ENCODE data around the gene KCNG2.
A peak's percentile ranks its signal among the peaks of the same experiment; 100 is the strongest.

KCNG2 gene

DNA sequence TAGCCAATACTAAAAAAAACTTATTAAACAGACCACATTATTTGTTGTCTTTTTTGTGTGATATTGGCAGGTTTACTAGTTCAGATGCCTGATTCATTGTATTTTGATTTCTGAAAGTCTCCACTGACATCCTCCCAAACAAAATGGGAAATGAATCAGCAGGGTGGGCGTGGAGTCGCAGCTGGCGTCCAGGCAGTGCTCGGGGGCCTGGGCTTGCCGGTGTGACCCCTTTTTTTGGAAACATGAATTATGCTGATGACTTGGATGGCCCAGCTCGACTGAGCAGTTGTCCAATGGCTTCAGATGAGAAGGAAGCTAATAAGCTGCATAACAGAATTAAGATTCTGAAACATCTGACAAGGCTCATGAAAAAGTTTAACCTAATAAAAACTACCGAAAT lies 1.7 kb upstream of the KCNG2 start:
- H3K36me3 ChIP-seq (ENCODE audit: control insufficient read depth, insufficient read depth, low read length) = no peaks in the 10 kb centered on the region
- no peak overlapping the region for H3K9ac ChIP-seq (ENCODE audit: low read length)
- H3K27me3 ChIP-seq (ENCODE audit: control insufficient read depth, insufficient read depth, low read length) = peaks cover 83% of the 10 kb centered on the region
- H3K4me1 ChIP-seq (ENCODE audit: control insufficient read depth, insufficient read depth, low read length) = peaks cover 10% of the 10 kb centered on the region; the same call in 1 of the 2 replicates
- no peaks in the 10 kb centered on the region for H3K9me3 ChIP-seq (ENCODE audit: control insufficient read depth, insufficient read depth, low read depth, low read length)
- H3K4me3 ChIP-seq (ENCODE audit: low read depth, low read length) = no peak overlapping the region
- H3K27ac ChIP-seq (ENCODE audit: low read depth, low read length) = no peak overlapping the region

DNA sequence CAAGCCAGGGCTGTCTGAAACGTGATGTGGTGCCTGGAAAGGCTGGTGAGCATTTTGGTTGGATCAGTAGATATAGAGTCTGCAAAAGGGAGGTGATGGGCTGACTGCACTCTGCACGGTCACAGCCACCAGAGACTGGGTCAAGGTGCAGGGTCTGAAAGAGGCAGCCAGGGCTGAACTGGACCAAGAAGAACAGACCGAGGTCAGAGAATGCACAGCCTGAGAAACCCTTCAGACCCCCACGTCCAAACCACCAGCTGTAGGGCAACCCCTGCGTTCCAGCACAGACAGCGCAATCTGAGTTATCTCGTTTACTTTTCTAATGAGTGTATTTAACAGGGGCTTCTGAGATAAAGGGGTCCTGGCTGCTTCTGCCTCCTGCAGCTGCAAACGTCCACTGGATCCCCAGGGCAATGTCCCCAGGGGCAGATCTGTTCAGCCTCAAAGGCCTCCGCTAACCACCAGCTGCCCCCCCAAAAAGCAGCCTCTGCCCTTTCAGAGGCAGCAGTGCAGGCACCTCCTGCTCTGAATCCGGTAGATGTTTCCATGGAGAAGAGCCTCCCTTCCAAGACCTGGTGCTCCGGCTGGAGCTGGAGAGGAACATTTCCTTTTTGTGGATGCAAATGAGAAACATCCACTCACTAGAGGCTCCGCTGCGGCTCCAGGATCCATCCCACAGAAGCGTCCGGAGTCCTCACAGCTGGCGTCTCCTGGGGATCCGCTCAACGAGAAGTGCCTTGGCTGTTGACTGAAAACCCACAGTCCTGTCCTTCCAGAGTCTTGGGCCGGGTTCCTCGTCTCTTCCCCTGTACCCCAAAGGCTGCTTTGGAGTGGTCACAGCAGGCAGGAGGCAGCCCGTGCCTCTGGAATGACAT lies 970 bp upstream of the KCNG2 start:
- H3K9ac ChIP-seq (ENCODE audit: low read length) = no peak overlapping the region
- H3K4me1 ChIP-seq (ENCODE audit: control insufficient read depth, insufficient read depth, low read length) = peaks cover 10% of the 10 kb centered on the region; the same call in 1 of the 2 replicates
- no peaks in the 10 kb centered on the region for H3K9me3 ChIP-seq (ENCODE audit: control insufficient read depth, insufficient read depth, low read depth, low read length)
- no peaks in the 10 kb centered on the region for H3K36me3 ChIP-seq (ENCODE audit: control insufficient read depth, insufficient read depth, low read length)
- H3K27ac ChIP-seq (ENCODE audit: low read depth, low read length) = no peak overlapping the region
- H3K27me3 ChIP-seq (ENCODE audit: control insufficient read depth, insufficient read depth, low read length) = peaks cover 82% of the 10 kb centered on the region
- no peak overlapping the region for H3K4me3 ChIP-seq (ENCODE audit: low read depth, low read length)

DNA sequence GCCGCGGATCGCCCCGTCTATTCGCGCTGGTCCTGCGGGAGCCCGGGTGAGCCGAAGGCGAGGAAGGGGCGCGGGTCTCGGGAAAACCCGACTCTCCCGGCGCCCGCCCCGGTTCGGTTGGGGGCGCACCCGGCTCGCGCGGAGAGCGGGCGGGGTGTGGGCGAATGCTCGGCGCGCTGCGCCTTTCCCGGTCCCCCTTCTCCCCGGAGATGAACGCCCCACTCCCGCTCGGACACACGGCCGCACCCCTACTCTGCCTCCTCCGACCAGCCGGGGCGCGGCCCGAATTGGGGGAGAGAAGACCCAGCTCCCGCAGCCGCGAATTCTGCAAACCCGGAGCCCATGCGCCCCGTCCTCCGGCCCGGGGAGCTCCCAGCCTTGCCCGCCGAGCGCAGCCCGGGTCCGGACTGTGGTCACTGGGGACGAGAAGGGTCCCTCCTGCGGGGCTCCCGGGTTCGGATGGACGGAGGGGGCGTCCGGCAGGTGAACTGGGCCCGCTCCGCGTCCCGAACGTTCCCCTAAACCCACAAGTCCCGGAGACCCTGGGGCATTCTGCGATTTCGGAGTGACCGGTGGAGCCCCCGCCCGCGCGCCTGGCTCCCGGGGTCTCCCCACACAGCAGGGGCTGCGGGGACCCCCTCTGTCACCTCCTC lies 734 bp downstream of the KCNG2 start:
- H3K4me1 ChIP-seq (ENCODE audit: control insufficient read depth, insufficient read depth, low read length) = peaks cover 10% of the 10 kb centered on the region; the same call in 1 of the 2 replicates
- peaks cover 78% of the 10 kb centered on the region for H3K27me3 ChIP-seq (ENCODE audit: control insufficient read depth, insufficient read depth, low read length)
- H3K9ac ChIP-seq (ENCODE audit: low read length) = no peak overlapping the region
- peak overlapping the region; percentile 62 for H3K4me3 ChIP-seq (ENCODE audit: low read depth, low read length)
- H3K27ac ChIP-seq (ENCODE audit: low read depth, low read length) = no peak overlapping the region
- H3K36me3 ChIP-seq (ENCODE audit: control insufficient read depth, insufficient read depth, low read length) = no peaks in the 10 kb centered on the region
- no peaks in the 10 kb centered on the region for H3K9me3 ChIP-seq (ENCODE audit: control insufficient read depth, insufficient read depth, low read depth, low read length)

DNA sequence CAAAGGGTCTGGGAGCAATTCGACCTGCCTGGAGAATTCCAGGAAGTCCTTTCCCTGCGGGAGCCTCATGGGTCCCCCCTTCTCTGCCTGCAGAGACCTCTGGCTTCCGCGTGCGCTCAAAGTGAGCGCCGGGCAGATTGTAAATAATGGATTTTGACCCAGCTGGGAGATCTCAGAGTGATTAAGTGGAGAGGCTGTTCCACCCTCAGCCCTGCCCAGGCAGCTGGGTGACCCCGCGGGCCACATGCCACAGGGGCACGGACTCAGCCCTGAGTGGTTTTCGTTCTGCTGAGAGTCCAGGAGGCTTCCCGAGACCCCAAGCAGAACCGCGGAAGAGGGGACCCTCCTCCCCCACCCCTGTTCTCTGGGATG lies 1.2 kb downstream of the KCNG2 start:
- Histone ChIP-seq H3K9ac (ENCODE audit: low read length) (no peak overlapping the region), H3K4me3 (ENCODE audit: low read depth, low read length) (peak overlapping the region; percentile 62), H3K27ac (ENCODE audit: low read depth, low read length) (no peak overlapping the region), H3K36me3 (ENCODE audit: control insufficient read depth, insufficient read depth, low read length) (no peaks in the 10 kb centered on the region), H3K27me3 (ENCODE audit: control insufficient read depth, insufficient read depth, low read length) (peaks cover 78% of the 10 kb centered on the region), H3K9me3 (ENCODE audit: control insufficient read depth, insufficient read depth, low read depth, low read length) (no peaks in the 10 kb centered on the region), H3K4me1 (ENCODE audit: control insufficient read depth, insufficient read depth, low read length) (peaks cover 10% of the 10 kb centered on the region; the same call in 1 of the 2 replicates)

DNA sequence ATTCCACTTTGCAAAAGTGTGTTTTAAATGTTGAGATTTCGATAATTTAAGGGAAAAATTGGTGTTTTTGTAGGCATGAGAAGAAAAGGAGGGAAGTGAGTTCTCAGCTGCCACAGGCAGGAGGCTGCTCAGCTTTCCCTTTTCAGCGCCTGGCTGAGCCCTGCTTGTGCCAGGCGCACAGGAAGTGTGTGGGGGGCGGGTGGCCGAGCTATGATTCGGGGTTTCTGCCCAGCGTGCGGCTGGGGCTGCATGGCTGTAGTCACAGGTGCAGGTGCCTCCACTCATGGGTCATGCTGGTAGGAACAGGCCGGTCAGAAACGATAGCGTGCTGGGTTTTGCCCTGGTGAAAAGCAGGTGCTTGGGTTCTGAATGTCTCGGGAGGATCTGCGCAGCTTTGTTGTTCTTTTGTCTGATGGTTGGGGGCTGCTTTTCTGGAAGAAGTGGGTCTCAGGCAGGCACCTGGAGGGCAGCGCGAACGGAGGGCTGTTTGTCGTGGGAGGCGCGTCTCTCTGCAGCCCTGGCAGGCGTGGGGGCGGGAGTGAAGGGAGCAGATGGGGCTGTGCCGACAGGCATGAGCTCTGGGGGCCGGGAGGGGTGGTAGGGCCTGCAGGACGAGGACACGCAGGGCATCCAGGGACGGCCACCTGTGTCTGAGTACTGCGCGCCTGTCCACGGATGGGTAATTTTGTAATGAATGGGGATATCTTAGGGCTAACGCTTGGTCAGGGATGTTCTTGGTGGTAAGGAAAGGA lies 2.1 kb downstream of the KCNG2 start:
- Histone ChIP-seq H3K36me3 (ENCODE audit: control insufficient read depth, insufficient read depth, low read length) (no peaks in the 10 kb centered on the region), H3K4me1 (ENCODE audit: control insufficient read depth, insufficient read depth, low read length) (peaks cover 10% of the 10 kb centered on the region; the same call in 1 of the 2 replicates), H3K27ac (ENCODE audit: low read depth, low read length) (no peak overlapping the region), H3K27me3 (ENCODE audit: control insufficient read depth, insufficient read depth, low read length) (peaks cover 72% of the 10 kb centered on the region), H3K4me3 (ENCODE audit: low read depth, low read length) (no peak overlapping the region), H3K9ac (ENCODE audit: low read length) (no peak overlapping the region), H3K9me3 (ENCODE audit: control insufficient read depth, insufficient read depth, low read depth, low read length) (no peaks in the 10 kb centered on the region)

DNA sequence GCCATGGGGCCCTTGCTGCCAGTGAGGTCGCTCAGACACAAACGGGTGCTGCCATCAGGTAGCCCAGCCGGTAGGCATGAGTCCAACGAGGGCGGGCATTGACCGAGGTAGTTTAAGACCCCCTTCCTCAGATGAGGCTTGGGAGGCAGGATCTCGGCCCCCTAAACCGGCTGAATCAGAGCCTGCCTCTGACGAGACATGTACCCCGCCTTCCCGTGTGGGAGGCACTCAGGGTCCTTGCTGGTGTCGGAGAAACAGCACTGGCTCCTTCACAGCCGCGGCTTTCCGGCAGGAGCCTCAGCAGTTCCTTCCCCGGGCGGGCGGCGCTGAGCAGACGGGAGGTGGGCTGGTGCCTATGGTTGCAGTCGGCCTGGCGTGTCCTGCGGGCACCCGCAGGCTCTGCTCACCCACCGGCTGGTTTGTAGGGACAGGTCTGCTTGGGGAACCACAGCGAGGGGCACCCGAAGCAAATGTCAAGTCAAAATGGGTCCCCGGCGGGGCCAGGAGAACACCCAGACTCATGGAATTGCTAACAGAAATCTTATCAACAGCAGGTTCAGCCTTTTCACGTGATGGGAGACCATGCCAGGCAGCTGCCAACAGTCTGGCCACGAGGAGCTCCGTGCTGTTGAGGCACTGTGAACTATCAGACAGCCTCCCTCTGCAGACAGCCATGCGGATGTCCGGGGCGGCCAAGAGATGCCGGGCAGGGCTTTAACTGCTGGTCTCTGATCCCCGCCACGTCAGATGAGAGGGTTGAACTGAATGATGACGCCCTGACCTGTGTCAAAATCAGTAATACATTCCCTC lies 2.8 kb downstream of the KCNG2 start:
- Histone ChIP-seq H3K27me3 (ENCODE audit: control insufficient read depth, insufficient read depth, low read length) (peaks cover 64% of the 10 kb centered on the region), H3K36me3 (ENCODE audit: control insufficient read depth, insufficient read depth, low read length) (no peaks in the 10 kb centered on the region), H3K9me3 (ENCODE audit: control insufficient read depth, insufficient read depth, low read depth, low read length) (no peaks in the 10 kb centered on the region), H3K4me3 (ENCODE audit: low read depth, low read length) (no peak overlapping the region), H3K4me1 (ENCODE audit: control insufficient read depth, insufficient read depth, low read length) (peaks cover 10% of the 10 kb centered on the region; the same call in 1 of the 2 replicates), H3K9ac (ENCODE audit: low read length) (no peak overlapping the region), H3K27ac (ENCODE audit: low read depth, low read length) (no peak overlapping the region)

DNA sequence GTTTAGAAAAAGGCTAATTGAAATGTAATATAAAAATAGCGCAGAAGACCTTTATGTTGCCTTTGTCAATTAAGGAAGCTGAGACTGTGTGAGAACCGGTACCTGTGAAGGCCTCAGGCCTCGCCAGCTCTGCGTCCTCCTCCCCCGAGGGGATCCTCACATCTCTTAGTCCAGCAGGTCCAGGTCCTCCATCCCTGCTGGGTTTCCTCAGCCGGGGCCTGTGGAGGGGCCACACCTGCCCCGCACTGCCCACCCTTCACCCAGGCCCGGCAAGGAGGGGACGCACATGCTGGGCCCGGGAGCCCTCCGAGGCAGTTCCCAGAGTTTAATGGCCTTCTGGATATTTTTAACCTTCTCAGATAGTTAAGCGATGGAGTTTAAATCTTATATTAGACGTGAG lies 3.5 kb downstream of the KCNG2 start:
- no peaks in the 10 kb centered on the region for H3K9me3 ChIP-seq (ENCODE audit: control insufficient read depth, insufficient read depth, low read depth, low read length)
- H3K4me1 ChIP-seq (ENCODE audit: control insufficient read depth, insufficient read depth, low read length) = peaks cover 10% of the 10 kb centered on the region; the same call in 1 of the 2 replicates
- H3K4me3 ChIP-seq (ENCODE audit: low read depth, low read length) = no peak overlapping the region
- H3K27me3 ChIP-seq (ENCODE audit: control insufficient read depth, insufficient read depth, low read length) = peaks cover 58% of the 10 kb centered on the region
- H3K36me3 ChIP-seq (ENCODE audit: control insufficient read depth, insufficient read depth, low read length) = no peaks in the 10 kb centered on the region
- no peak overlapping the region for H3K9ac ChIP-seq (ENCODE audit: low read length)
- H3K27ac ChIP-seq (ENCODE audit: low read depth, low read length) = no peak overlapping the region

DNA sequence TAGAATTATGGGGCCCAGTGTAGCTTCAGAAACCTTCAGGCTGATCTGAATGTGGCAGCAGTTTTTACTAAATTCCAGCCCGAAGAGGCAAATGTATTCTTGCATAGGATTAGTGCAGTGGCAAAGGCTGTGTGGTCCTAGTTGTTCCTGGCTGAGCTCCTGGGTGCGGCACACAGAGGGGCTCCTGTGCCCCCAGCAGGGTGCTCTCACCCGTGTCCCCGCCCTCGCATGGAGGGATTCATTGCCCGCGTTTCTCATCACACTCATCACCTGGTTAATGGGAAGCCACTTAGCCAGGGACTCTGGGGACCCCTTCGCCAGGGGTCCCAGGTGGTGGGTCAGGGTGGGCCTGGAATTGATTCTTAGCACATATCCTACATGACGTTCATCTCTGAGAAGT lies 3.9 kb downstream of the KCNG2 start:
- Histone ChIP-seq H3K27ac (ENCODE audit: low read depth, low read length) (no peak overlapping the region), H3K9ac (ENCODE audit: low read length) (no peak overlapping the region), H3K27me3 (ENCODE audit: control insufficient read depth, insufficient read depth, low read length) (peaks cover 54% of the 10 kb centered on the region), H3K36me3 (ENCODE audit: control insufficient read depth, insufficient read depth, low read length) (no peaks in the 10 kb centered on the region), H3K4me3 (ENCODE audit: low read depth, low read length) (no peak overlapping the region), H3K9me3 (ENCODE audit: control insufficient read depth, insufficient read depth, low read depth, low read length) (no peaks in the 10 kb centered on the region), H3K4me1 (ENCODE audit: control insufficient read depth, insufficient read depth, low read length) (peaks cover 10% of the 10 kb centered on the region; the same call in 1 of the 2 replicates)

DNA sequence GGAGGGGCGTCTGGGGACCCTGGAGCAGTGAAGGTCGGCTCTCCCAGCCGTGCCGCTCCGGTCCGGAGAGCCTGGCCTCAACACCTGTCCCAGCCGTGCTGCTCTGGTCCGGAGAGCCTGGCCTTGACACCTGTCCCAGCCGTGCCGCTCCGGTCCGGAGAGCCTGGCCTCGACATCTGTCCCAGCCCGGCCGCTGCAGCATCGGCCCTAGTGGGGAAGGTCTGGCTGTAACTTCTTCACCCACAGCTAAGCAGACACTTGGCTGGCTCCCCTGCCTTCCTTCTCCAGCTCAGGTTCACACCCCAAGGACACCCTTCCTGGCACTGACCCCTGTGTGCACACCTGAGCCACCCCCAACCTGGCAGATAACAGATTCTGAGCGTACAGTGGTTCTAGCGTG lies 4.6 kb downstream of the KCNG2 start:
- Histone ChIP-seq H3K9me3 (ENCODE audit: control insufficient read depth, insufficient read depth, low read depth, low read length) (no peaks in the 10 kb centered on the region), H3K36me3 (ENCODE audit: control insufficient read depth, insufficient read depth, low read length) (no peaks in the 10 kb centered on the region), H3K4me3 (ENCODE audit: low read depth, low read length) (no peak overlapping the region), H3K4me1 (ENCODE audit: control insufficient read depth, insufficient read depth, low read length) (peaks cover 10% of the 10 kb centered on the region; the same call in 1 of the 2 replicates), H3K27ac (ENCODE audit: low read depth, low read length) (no peak overlapping the region), H3K9ac (ENCODE audit: low read length) (no peak overlapping the region), H3K27me3 (ENCODE audit: control insufficient read depth, insufficient read depth, low read length) (peaks cover 47% of the 10 kb centered on the region)

DNA sequence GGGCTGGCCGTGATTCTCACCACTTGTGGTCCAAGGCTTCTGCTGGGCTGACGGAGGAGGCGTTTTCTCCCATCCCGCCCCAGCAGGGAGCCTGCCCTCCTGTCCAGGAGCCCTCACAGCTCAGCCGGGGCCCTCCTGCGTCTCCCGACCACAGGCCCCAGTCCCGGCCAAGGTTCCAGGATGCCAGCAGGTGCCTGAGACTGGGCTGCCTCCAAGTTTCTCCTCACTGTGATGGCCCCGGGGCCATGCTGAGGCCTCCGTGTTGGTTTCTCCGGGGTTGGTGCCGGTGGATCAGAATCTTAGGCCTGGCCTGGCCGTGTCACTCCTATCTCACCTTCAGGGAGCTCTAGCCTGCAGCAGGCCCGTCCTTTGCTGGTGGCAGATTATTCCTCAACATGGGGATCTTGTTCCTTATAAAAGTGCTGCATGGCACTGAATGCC lies 5.9 kb downstream of the KCNG2 start:
- Histone ChIP-seq H3K27me3 (ENCODE audit: control insufficient read depth, insufficient read depth, low read length) (peaks cover 37% of the 10 kb centered on the region), H3K9ac (ENCODE audit: low read length) (no peak overlapping the region), H3K4me1 (ENCODE audit: control insufficient read depth, insufficient read depth, low read length) (peaks cover 7% of the 10 kb centered on the region; the same call in 1 of the 2 replicates), H3K27ac (ENCODE audit: low read depth, low read length) (no peak overlapping the region), H3K4me3 (ENCODE audit: low read depth, low read length) (no peak overlapping the region), H3K36me3 (ENCODE audit: control insufficient read depth, insufficient read depth, low read length) (no peaks in the 10 kb centered on the region), H3K9me3 (ENCODE audit: control insufficient read depth, insufficient read depth, low read depth, low read length) (no peaks in the 10 kb centered on the region)
